NT2/D1 (cell line): ENCODE data around the gene RIT2.

ENCODE experiments used
- YY1 ChIP-seq: IDR thresholded peaks from 2 replicates; pipeline ENCODE4 v1.6.1; 2011; ENCODE audit not compliant: insufficient read length, insufficient read depth
- ZNF274 ChIP-seq: IDR thresholded peaks from 2 replicates; pipeline ENCODE4 v1.6.1; 2011; ENCODE audit warnings: mild to moderate bottlenecking, low read depth, low read length

GRCh38 chr18:42801706-42802105 lies 313.8 kb downstream of the RIT2 start:
- no peak for TF ChIP-seq ZNF274
- TF ChIP-seq YY1: no peak
